HG03108 (cell line): Measurements from ENCODE around the gene FUCA1.
A peak's percentile ranks its signal among the peaks of the same experiment; 100 is the strongest.
"Not testable (repeated sequence)": the region's sequence is repeated elsewhere in the genome, so short reads cannot be mapped to it uniquely, and the experiment has no call there.

Source experiments
- ATAC-seq: cut with Tn5 transposase; IDR thresholded peaks from one replicate; pipeline ENCODE4 v1.9.1; 2021; ENCODE audit warnings: moderate library complexity; ENCODE audit not compliant: unreplicated experiment

Gene FUCA1

GRCh38 chr1:23867895-23868556 is at the start of gene FUCA1:
FUCA1 (minus strand) TSS chr1:23868290; CDS start chr1:23868286, 4 bp downstream.
- peak; percentile 84 for ATAC-seq

- ATAC-seq = peak; percentile 35
Observed at GRCh38 chr1:23916209-23917131, 48.4 kb upstream of the FUCA1 start.

GRCh38 chr1:23915466-23915865 is 47.4 kb upstream of the FUCA1 start:
- no peak for ATAC-seq

- ATAC-seq = no peak
Observed at GRCh38 chr1:23914921-23915320, 46.8 kb upstream of the FUCA1 start.

- ATAC-seq = no peak
Observed at GRCh38 chr1:23913212-23913880, 45.3 kb upstream of the FUCA1 start, which contains the start of gene CNR2. CNR2 (minus strand) TSS chr1:23913362; CDS start chr1:23875617, 37,745 bp downstream.

- ATAC-seq = no peak
Observed at GRCh38 chr1:23911921-23912320, 43.8 kb upstream of the FUCA1 start.

GRCh38 chr1:23910553-23911246 is 42.6 kb upstream of the FUCA1 start:
- ATAC-seq = no peak

GRCh38 chr1:23910144-23910543 is 42.1 kb upstream of the FUCA1 start:
- no peak for ATAC-seq

- ATAC-seq = no peak
Observed at GRCh38 chr1:23909412-23909811, 41.3 kb upstream of the FUCA1 start.

GRCh38 chr1:23908453-23909341 is 40.6 kb upstream of the FUCA1 start:
- no peak for ATAC-seq

- no peak for ATAC-seq
Observed at GRCh38 chr1:23906731-23907130, 38.6 kb upstream of the FUCA1 start.

- no peak for ATAC-seq
Observed at GRCh38 chr1:23905461-23906025, 37.5 kb upstream of the FUCA1 start.

- no peak for ATAC-seq
Observed at GRCh38 chr1:23904748-23905357, 36.8 kb upstream of the FUCA1 start.

GRCh38 chr1:23903754-23904153 is 35.7 kb upstream of the FUCA1 start:
- no peak for ATAC-seq

- ATAC-seq = no peak
Observed at GRCh38 chr1:23902321-23903278, 34.5 kb upstream of the FUCA1 start.

GRCh38 chr1:23900017-23900416 is 31.9 kb upstream of the FUCA1 start:
- ATAC-seq = not testable (repeated sequence)

- no peak for ATAC-seq
Observed at GRCh38 chr1:23899070-23899469, 31.0 kb upstream of the FUCA1 start.

- no peak for ATAC-seq
Observed at GRCh38 chr1:23897083-23897482, 29.0 kb upstream of the FUCA1 start.
